GM19397 (cell line): ENCODE results near the gene DNAH10.

Experiments
- ATAC-seq: cut with Tn5 transposase; IDR thresholded peaks from one replicate; pipeline ENCODE4 v1.9.1; 2021; ENCODE audit warnings: mild to moderate bottlenecking, moderate library complexity; ENCODE audit not compliant: unreplicated experiment

Gene DNAH10

DNA sequence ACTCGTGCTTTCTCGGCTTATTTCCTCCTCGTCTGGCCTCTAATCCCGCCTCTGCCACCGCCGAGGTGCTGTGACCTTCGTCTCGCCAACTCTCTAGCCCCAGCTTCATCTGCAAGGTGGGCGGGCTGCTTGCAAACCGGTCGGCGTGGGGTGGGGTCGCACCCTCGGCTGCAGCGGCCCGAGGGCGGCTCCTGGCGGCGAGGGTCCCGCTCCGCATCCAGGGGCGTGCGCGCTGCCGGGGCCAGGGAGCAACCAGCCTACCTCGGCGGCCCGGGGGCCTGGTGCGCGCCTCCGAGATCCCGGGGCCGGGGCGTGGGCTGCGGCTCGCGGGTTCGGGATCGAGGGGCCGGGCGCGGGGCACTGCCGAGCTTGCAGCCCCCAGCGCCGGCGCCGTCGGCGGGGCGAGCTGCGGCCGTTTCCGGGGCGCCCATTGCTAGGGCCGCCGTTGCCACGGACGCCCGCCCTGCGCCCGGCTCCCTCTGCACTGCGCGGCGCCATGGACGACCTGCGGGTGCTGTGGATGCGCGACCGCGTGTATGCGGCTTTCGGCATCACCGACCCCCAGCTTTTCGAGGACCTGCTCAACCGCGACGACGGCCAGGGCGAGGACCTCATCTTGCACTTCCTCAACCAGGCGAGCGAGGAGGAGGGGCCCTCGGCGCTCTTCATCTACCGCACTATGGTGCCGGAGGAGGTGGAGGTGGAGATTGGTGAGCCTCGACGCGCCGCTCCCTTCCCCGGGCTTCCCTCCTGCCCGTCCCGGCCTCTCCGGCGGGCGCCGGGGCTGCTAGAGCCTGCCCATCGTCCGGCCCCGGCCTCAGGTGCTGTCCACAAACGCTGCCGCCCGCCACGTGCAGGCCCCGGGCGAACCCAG lies at the start of gene DNAH10:
DNAH10 (plus strand) TSS at position 461 of the 874 bp plus-strand sequence; CDS start at position 497, 36 bp downstream.
- ATAC-seq, result peak; percentile 75

DNA sequence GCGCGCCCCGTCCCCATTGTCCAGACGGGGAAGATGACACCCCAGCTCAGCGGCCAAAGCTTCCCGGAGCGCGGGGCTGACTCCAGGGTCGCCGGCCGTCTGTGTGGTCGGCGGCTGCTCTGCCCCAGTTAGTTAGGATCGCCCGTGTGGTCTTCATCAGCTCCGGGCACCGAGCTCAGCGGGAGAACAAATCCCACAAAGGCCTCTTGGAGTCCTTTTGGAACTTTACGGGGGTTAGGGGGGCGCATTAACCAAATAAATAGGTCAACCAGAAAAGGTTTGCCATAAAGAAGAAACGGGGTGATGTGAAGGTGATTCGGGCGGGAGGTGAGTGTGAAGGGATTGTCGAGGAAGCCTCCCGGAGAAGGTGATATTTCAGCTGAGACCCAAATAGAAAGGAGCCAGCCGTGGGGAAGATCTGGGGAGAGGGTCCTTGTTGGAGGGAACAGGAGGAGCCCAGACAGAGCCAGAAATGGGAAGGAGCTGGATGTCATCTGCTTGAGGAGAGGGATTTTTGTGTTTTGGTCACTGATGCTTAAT lies 49.3 kb upstream of the DNAH10 start:
- ATAC-seq, result no peak

DNA sequence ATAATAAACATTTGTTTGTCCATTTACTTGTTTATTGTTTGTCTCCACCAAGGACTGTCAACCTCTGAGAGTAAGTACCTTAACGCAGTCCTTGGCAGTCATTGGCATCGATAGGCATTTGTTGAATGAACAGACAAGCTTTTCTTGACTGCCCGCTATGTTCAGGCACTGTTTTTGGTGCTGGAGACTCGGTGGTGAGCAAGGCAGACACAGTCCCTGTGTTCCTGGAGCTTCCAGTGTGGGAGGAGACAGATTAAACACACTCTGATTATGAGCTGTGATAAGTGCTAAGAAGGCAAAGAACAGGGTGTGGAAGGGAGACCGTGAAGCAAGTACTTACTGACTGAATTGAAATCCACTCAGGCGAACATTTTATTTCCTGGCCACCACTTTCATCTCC lies 48.7 kb upstream of the DNAH10 start:
- no peak for ATAC-seq

DNA sequence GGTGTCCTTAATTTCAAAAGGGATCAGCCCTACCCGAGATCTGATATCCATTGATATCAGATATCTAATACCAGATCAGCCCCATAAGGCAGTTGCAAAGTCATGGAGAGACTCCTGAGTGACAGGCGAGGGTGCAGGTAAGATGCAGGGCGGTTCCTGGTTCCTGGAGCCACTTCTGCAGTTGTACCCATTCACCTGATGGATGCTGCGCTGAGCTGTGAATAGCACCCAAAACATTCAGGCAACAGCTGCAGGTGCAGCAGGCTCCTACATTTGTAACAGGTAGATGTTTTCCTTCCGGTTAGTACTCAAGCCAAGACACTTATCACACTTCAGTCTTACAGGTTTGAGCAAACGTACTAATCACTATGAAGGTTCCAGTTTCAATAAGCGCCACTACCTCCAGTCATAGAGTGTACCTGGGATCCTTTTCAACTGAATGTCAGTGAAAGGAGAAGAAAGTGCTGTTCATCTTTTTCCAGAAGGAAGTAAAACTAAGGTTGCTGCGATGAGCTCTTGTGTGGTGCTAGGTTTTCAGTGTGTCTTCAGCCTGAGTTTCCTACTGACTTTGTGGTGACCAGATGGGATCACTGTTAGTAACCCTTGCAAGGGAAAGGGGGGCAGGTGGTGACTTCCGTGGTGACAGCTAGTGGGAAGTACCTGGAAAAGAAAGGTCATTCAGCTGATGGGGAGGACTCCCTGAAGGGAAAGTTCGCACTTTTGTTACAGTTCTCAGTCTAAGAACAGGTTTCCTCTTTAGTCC lies 48.1 kb upstream of the DNAH10 start:
- ATAC-seq, result no peak

- ATAC-seq, result no peak
These were observed 46.9 kb upstream of the DNAH10 start for GRCh38 chr12:123715195-123715594.

GRCh38 chr12:123717350-123717749 lies 44.8 kb upstream of the DNAH10 start:
- no peak for ATAC-seq

GRCh38 chr12:123720141-123720814 lies 41.8 kb upstream of the DNAH10 start:
- no peak for ATAC-seq

DNA sequence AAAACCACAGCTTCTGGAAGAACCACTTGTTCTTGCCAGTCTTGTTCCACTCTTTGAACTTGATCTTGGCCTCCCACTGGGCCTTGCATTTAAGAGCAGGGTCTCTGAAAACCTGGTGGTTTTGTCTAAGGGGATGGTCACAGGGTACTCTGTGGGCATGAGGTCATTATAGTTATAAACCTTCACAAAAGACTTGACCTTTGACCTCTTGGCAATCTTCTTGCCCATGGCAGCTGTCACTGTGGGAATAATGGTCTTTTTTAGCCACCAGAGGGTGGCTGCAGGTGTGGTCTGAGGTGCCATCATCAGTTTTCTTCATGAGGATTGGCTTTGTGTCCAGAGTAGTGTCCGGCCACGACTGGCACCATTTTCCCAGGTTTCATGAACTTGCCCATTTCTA lies 40.9 kb upstream of the DNAH10 start:
- ATAC-seq, result no peak

DNA sequence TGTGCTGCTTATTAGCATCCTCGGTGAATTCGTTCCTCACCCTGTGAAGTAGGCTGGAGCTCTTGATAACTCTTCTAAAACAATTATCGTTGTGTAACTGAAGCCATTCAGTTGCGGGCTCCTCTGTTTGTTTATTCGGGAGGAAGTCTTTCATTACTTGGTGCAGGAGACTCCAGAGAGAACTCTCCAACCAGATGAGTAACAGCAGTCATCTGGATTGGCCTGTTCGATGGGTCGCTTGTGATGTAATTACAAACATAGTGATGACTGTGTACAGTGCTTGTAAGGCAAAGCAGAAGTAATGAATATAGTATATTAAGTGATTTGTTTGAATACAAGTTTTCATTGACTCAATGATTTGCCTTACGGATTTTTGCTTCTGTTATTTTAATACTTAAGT lies 39.1 kb upstream of the DNAH10 start:
- no peak for ATAC-seq

DNA sequence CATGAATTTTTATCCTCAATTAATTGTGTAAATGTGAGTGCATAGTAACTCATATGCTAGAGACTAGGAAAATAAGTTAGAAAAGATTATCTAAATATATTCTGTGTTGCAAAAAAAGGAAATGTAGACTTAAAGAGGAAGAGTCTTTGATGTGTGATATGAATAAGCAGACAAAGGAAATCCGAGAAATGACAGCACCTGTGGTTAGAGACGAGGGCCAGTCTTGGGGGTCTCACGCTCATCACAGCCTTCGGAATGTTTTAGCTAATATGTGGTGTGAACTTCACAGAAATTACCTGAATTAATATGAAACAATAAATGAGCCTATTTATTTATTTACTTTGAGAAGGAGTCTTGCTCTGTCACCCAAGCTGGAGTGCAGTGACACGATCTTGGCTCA lies 38.3 kb upstream of the DNAH10 start:
- no peak for ATAC-seq

GRCh38 chr12:123726244-123726643 lies 35.9 kb upstream of the DNAH10 start:
- ATAC-seq, result no peak

DNA sequence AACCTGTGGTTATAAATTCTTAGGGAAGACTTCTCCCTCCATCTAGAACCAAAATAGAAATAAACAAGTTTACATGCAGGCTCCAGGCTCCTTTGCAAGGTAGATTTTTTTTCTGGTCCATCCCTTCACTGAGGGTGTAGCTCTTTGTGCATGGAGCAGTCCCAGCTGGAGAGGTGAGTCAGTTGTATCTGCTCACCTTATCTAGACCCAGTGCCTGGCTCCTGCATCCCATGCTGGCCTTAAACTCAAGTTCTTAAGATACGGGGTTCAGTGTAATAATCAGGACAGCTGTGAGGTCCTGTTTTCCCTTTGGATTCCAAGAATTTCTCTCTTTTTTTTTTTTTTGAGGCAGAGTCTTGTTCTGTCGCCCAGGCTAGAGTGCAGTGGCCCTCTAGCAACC lies 35.1 kb upstream of the DNAH10 start:
- no peak for ATAC-seq

DNA sequence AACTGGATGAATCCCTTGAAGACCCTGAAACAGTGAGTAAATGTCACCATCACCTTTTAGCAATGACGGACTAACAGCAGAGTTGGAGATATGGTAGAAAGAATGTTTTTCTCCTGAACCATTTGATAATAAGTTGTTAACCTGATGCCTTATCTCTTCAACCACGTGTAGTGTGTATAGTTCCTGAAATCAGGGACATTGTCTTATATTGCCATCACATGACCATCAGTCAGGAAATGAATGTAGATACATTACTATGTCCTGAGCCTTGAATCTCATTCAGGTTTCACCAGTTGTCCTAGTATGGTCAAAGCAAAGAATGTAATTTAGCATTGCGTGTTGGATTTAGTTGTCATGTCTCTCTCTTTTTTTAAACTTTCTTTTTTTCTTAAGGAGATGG lies 34.2 kb upstream of the DNAH10 start:
- ATAC-seq, result no peak

DNA sequence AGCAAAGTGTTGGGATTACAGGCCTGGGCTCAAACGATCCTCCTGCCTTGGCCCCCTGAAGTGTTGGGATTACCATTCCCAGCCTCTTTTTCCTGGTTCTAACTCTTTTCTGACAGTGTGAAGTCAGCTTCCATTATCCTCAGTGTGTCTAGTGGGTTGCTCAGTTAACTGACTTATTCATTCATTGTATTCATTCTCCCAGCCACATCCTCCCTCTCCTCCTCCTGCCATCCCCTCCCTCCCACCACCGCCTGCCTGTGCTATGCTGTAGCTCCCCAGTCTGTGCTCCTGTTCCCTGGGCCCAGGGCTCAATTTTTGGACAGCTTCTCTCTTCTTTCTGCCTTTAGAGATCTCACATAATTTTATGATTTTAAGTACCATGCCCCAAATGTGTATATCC lies 30.5 kb upstream of the DNAH10 start:
- ATAC-seq, result no peak

DNA sequence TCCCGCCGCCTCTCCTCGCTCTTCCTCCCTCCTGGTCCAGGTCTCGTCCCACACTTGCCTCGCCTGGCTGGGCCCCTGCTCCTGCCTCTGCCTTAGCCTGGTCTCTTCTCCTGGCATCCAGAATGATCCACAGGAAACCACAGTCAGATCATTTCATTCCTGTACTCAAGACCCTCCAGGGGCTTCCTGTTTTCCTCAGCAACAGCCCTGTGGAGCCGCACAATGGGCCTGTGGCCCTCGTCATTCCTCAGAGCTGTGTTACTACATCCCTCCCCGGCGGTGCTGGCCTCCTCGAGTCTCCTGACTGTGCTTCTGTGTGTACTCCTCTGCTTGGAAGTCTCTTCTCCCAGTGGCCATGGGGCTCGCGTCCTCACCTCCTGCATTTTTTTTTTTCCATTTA lies 29.9 kb upstream of the DNAH10 start:
- no peak for ATAC-seq

GRCh38 chr12:123733229-123733628 lies 28.9 kb upstream of the DNAH10 start:
- ATAC-seq, result no peak

DNA sequence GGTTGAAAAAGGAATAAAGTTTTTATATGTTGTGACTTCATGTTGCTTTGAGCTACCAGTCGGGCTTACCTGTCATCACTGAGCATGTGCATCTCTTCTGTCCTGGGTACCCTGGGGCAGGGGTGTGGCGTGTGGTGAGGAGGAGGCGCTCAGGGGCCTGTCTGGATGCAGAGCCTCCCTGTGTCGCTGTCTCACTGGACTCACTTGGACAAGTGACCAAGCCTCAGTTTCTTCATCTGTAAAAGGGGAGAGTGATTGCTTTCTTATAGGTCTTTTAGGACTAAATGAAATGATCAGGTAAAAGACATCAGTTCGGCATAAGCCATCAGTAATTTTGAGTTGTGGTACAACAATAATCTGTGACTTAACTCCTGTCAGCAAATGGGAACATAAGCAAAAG lies 27.8 kb upstream of the DNAH10 start:
- ATAC-seq, result no peak

GRCh38 chr12:123741937-123742572 lies 20.0 kb upstream of the DNAH10 start:
- no peak for ATAC-seq

DNA sequence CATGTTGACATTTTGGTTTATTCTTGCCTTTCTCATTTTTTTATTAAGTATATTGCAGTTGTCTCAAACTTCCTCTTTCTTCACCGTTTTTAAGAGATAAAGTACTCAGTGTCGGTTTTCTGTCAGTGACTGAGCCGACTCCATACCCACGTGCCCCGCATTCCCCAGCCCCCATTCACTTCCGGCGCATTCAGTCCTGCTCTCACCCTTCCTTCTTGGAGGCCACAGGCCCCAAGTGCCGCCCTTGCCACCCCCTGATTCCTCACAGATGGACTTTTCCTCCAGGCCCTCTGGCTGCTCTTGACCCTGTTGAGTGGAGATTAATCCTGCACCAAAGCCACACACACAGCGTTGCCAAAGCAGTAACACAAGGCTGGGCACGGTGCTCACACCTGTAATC lies 19.1 kb upstream of the DNAH10 start:
- ATAC-seq, result no peak

- ATAC-seq, result no peak
These were observed 17.3 kb upstream of the DNAH10 start for GRCh38 chr12:123744836-123745235.

DNA sequence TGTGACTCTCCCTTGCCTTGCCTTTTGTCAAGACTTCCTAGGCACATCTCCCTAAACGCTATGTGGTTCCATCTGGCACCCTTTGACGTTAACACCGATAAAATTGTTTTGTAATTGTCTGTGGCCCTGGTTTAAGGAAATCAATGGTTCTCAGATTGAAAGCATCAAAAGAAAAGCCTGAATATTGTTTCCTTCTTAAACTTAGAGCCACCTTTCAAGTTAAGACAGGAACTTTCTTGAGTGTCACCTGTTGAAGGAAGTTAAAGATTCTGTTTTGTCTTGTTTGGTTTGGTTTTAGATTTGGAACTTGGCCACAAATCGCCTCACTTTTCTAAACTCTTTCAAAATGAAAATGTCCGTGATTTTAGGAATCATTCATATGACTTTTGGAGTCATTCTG lies 14.8 kb upstream of the DNAH10 start:
- no peak for ATAC-seq
